Smooth muscle cell (in vitro differentiated cells): ENCODE measurements around the gene SCRN1. TPM values are rescaled to one million over a fixed set of nuclear protein-coding genes. Genes with fewer than 3 reads are reported as not detected.

Source experiments
- DNase-seq: peaks from one replicate; lab custom pipeline; 2025; ENCODE audit not compliant: unreplicated experiment; lab: John Stamatoyannopoulos, UW
- H2AFZ ChIP-seq: fragments of 200-600 bp; sonication (generic); 2 replicates; pipeline ENCODE4 v1.6.0; 2016; ENCODE audit warnings: antibody characterized with exemption, low read depth, mild to moderate bottlenecking
- H3F3A ChIP-seq: fragments of 200-600 bp; sonication (generic); 2 replicates; pipeline ENCODE4 v1.6.0; 2017; ENCODE audit warnings: antibody characterized with exemption, low read depth
- H3K27ac ChIP-seq: fragments of 200-600 bp; sonication (generic); 2 replicates; pipeline ENCODE4 v1.5.1; 2016; ENCODE audit warnings: low read depth, mild to moderate bottlenecking
- H3K27me3 ChIP-seq: fragments of 200-600 bp; sonication (generic); 2 replicates; pipeline ENCODE4 v1.6.1; 2016; ENCODE audit warnings: low read depth, mild to moderate bottlenecking
- H3K36me3 ChIP-seq: fragments of 200-600 bp; sonication (generic); 2 replicates; pipeline ENCODE4 v1.5.1; 2016; ENCODE audit warnings: low read depth
- H3K4me1 ChIP-seq: fragments of 200-600 bp; sonication (generic); 2 replicates; pipeline ENCODE4 v1.5.1; 2016; ENCODE audit warnings: low read depth
- H3K4me2 ChIP-seq: fragments of 200-600 bp; sonication (generic); 2 replicates; pipeline ENCODE4 v1.6.0; 2016; ENCODE audit warnings: mild to moderate bottlenecking
- H3K4me3 ChIP-seq: fragments of 200-600 bp; sonication (generic); 2 replicates; pipeline ENCODE4 v1.5.1; 2016; ENCODE audit warnings: mild to moderate bottlenecking
- H3K79me2 ChIP-seq: fragments of 200-600 bp; sonication (generic); 2 replicates; pipeline ENCODE4 v1.6.0; 2016; ENCODE audit warnings: low read depth, mild to moderate bottlenecking
- H3K9ac ChIP-seq: fragments of 200-600 bp; sonication (generic); 2 replicates; pipeline ENCODE4 v1.6.0; 2016; ENCODE audit warnings: low read depth
- H3K9me3 ChIP-seq: fragments of 200-600 bp; sonication (generic); replicated peaks from 2 replicates; pipeline ENCODE4 v1.5.1; 2016; ENCODE audit warnings: low read depth
- H4K20me1 ChIP-seq: fragments of 200-600 bp; sonication (generic); 2 replicates; pipeline ENCODE4 v1.6.0; 2016; ENCODE audit warnings: low read depth
- WGBS: methylation state at CpG from one replicate; pipeline ENCODE4 v1.1.7; 2016; ENCODE audit warnings: low lambda C conversion rate; 5-methylcytosine and 5-hydroxymethylcytosine counted together
- polyA plus RNA-seq: library from polyadenylated mRNA; unstranded; fragments of >200 nt; fragmentation: Nextera tagmentation; extraction: Ambion mirVana; gene quantifications from 2 replicates; pipeline ENCODE4 v1.2.1, GENCODE V29; 2016
- total RNA-seq: library from RNA; depleted of rRNA; stranded (reverse); fragments of >200 nt; gene quantifications from 2 replicates; pipeline ENCODE4 v1.2.3, GENCODE V29; 2014
- TF ChIP-seq, protein P1 (sequence below): fragments of 200-600 bp; sonication (generic); IDR thresholded peaks from 2 replicates; pipeline ENCODE4 v1.5.1; 2017; ENCODE audit warnings: borderline replicate concordance, mild to moderate bottlenecking, antibody characterized with exemption; ENCODE audit not compliant: insufficient read depth, poor library complexity, severe bottlenecking

SCRN1 gene
- total and polyA plus RNA-seq, 2 experiments from 2014 or later = 67.5 to 84.9 TPM

DNA sequence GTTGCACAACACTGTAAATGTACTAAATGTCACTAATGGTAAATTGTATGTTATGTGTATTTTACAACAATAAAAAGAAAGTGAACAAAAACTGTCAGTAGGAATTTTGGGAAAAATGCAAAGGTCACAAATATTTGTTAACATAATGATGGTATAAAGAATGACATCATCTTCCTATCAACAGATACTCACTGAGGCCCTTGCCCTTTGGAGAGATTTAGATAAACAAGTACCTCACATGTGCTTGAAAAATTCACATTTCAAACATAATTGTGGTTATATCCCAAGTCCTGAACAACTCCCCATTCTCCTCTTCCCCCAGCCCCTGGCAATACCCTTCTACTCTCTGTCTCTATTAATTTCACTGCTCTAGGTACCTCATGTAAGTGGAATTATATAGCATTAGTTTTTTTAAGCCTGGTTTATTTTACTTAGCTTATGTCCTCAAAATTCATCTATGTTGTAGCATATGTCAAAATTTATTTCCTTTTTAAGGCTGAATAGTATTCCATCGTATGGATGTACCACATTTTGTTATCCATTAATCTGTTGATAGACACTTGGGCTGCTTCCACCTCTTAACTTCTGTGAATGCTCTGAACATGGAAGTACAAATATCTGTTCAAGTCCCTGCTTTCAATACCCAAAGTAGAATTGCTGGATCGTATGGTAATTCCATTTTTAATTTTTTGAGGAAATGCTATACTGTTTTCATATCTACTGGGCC lies 92.8 kb downstream of the SCRN1 start:
- Histone ChIP-seq H3F3A (no peaks in the 10 kb centered on the region), H3K79me2 (no peaks in the 10 kb centered on the region), H3K4me1 (no peaks in the 10 kb centered on the region), H3K36me3 (no peaks in the 10 kb centered on the region), H3K27me3 (no peaks in the 10 kb centered on the region), H3K27ac (no peak overlapping the region), H3K9me3 (no peaks in the 10 kb centered on the region), H4K20me1 (no peaks in the 10 kb centered on the region), H3K4me3 (no peak overlapping the region), H2AFZ (no peak overlapping the region), H3K9ac (no peak overlapping the region), H3K4me2 (no peak overlapping the region)
- WGBS = 96% methylated on average over 2 of the region's 2 CpGs
- no peak for DNase-seq
- TF ChIP-seq, protein P1, sequence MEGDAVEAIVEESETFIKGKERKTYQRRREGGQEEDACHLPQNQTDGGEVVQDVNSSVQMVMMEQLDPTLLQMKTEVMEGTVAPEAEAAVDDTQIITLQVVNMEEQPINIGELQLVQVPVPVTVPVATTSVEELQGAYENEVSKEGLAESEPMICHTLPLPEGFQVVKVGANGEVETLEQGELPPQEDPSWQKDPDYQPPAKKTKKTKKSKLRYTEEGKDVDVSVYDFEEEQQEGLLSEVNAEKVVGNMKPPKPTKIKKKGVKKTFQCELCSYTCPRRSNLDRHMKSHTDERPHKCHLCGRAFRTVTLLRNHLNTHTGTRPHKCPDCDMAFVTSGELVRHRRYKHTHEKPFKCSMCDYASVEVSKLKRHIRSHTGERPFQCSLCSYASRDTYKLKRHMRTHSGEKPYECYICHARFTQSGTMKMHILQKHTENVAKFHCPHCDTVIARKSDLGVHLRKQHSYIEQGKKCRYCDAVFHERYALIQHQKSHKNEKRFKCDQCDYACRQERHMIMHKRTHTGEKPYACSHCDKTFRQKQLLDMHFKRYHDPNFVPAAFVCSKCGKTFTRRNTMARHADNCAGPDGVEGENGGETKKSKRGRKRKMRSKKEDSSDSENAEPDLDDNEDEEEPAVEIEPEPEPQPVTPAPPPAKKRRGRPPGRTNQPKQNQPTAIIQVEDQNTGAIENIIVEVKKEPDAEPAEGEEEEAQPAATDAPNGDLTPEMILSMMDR = no peak

DNA sequence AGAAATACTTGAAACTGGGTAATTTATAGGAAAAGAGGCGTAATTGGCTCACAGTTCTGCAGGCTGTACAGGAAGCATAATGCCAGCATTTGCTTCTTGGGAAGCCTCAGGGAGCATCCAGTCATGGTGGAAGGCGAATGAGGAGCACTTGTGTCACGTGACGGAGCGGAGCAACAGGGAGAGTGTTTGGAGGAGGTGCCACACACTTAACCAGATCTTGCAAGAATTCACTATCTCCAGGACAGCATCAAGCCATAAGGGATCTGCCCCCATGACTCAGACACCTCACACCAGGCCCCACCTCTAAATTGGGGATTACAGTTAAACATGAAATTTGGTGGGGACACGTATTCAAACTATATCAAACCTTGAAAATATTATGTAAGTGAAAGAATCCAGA lies 94.0 kb downstream of the SCRN1 start:
- no peaks in the 10 kb centered on the region for H3K27me3 ChIP-seq
- H3K4me3 ChIP-seq = no peak overlapping the region
- no peaks in the 10 kb centered on the region for H4K20me1 ChIP-seq
- H3K4me1 ChIP-seq = no peaks in the 10 kb centered on the region
- no peaks in the 10 kb centered on the region for H3K36me3 ChIP-seq
- WGBS = 82% methylated on average over 6 of the region's 6 CpGs
- H3K9me3 ChIP-seq = no peaks in the 10 kb centered on the region
- no peaks in the 10 kb centered on the region for H3K79me2 ChIP-seq
- no peak overlapping the region for H2AFZ ChIP-seq
- no peak for DNase-seq
- no peak overlapping the region for H3K27ac ChIP-seq
- H3K9ac ChIP-seq = no peak overlapping the region
- TF ChIP-seq, protein P1 = no peak
- H3F3A ChIP-seq = no peaks in the 10 kb centered on the region
- H3K4me2 ChIP-seq = no peak overlapping the region

DNA sequence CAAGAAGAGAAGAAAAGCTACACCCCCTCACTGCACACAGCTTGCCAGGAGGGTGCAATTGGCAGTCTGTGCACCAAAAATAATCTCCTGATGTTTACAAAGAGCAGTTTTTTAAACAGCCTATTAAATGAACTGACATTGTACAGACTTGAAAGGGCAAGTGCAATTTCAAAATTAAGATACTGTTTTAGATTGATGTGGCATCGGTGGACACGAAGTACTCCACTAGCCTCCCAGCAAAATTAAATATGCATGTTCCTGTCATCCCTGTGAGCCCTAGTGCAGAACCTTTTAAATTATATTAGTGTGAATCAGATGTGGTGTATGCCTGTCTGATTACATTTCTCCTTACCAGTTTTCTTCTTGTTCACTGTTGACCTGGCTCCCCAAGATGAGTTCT lies 95.3 kb downstream of the SCRN1 start:
- H3F3A ChIP-seq = no peaks in the 10 kb centered on the region
- WGBS = 90% methylated on average over 2 of the region's 2 CpGs
- TF ChIP-seq, protein P1 = no peak
- H4K20me1 ChIP-seq = no peaks in the 10 kb centered on the region
- DNase-seq = no peak
- H3K27me3 ChIP-seq = no peaks in the 10 kb centered on the region
- H3K27ac ChIP-seq = no peak overlapping the region
- no peaks in the 10 kb centered on the region for H3K36me3 ChIP-seq
- no peaks in the 10 kb centered on the region for H3K79me2 ChIP-seq
- no peak overlapping the region for H3K4me2 ChIP-seq
- H3K9ac ChIP-seq = no peak overlapping the region
- H3K9me3 ChIP-seq = no peaks in the 10 kb centered on the region
- no peaks in the 10 kb centered on the region for H3K4me1 ChIP-seq
- no peak overlapping the region for H2AFZ ChIP-seq
- no peak overlapping the region for H3K4me3 ChIP-seq
